Measurements from ENCODE around the gene IVD. TPM values are rescaled to one million over a fixed set of nuclear protein-coding genes. Genes with fewer than 3 reads are reported as not detected.

Gene IVD
- total and polyA plus RNA-seq, 2 of the 4 experiments (the other 2 are of a cell fraction), result 31.7 to 41.1 TPM

GRCh38 chr15:40389824-40390595, 15.6 kb upstream of the IVD start (continued):
- TF ChIP-seq CHD1 (IDR thresholded peaks at IDR 0.05; ENCODE audit: low read depth, low read length), result no peak

GRCh38 chr15:40392986-40393948, 12.3 kb upstream of the IVD start:
- H4K20me1 ChIP-seq (ENCODE audit: insufficient read depth, low read length), result no peaks in the 10 kb centered on the region
- H3K27me3 ChIP-seq (ENCODE audit: control insufficient read depth, insufficient read depth, low read length), result no peaks in the 10 kb centered on the region
- no peak overlapping the region for H4K5ac ChIP-seq (ENCODE audit: low read depth, low read length)
- H3K23ac ChIP-seq (ENCODE audit: low read depth, low read length), result no peak overlapping the region
- no peak overlapping the region for H3K4me3 ChIP-seq (ENCODE audit: insufficient read depth, low read depth, low read length)
- H2AFZ ChIP-seq (replicated peaks; ENCODE audit: low read length, poor library complexity), result no peak overlapping the region
- BruUV-seq (replicated peaks), result no TSS peak
- H4K8ac ChIP-seq (ENCODE audit: low read depth in 2 of 2, low read length in 2 of 2), result no peak overlapping the region
- H3K4ac ChIP-seq (ENCODE audit: low read depth, low read length), result no peak overlapping the region
- H3K79me1 ChIP-seq (ENCODE audit: low read depth in 1 of 2, low read length in 2 of 2), result peaks cover 3 to 6% of the 10 kb centered on the region in 2 experiments; a peak in 1 of 4 replicates
- H3K9ac ChIP-seq (ENCODE audit: low read depth, low read length), result no peak overlapping the region
- TF ChIP-seq POLR2A (IDR thresholded peaks at IDR 0.05; ENCODE audit: low read depth, low read length), result no peak
- TF ChIP-seq CEBPB (IDR thresholded peaks at IDR 0.05; ENCODE audit: low read depth, low read length), result peak; percentile 65
- peak; percentile 40 for TF ChIP-seq MAFK (IDR thresholded peaks at IDR 0.05; ENCODE audit: low read depth, low read length)
- no peak overlapping the region for H3K27ac ChIP-seq (ENCODE audit: insufficient read depth, low read length)
- ChIA-PET CTCF (no interaction called here), POLR2A (ENCODE audit: unreplicated experiment) (no interaction called here)
- H2AK5ac ChIP-seq (ENCODE audit: low read depth, low read length), result no peak overlapping the region
- H3K4me2 ChIP-seq (ENCODE audit: low read depth, low read length), result no peak overlapping the region
- no peaks in the 10 kb centered on the region for H3K9me1 ChIP-seq (ENCODE audit: insufficient read depth, low read length)
- no peak overlapping the region for H2BK5ac ChIP-seq (ENCODE audit: low read depth, low read length, poor library complexity, severe bottlenecking)
- H3K14ac ChIP-seq (replicated peaks; ENCODE audit: low read depth, low read length), result no peak overlapping the region
- no peaks in the 10 kb centered on the region; the same call in 1 of the 2 replicates for H3K4me1 ChIP-seq (ENCODE audit: control insufficient read depth, insufficient read depth, low read length)
- H2BK15ac ChIP-seq (ENCODE audit: low read depth, low read length), result no peak overlapping the region
- in situ Hi-C loops (cut with MboI; ENCODE audit: low sequenced_read_pairs) (no loop called here), intact Hi-C loops (cut with micrococcal nuclease) (no loop called here), dilution Hi-C loops (cut with HindIII; ENCODE audit: low sequenced_read_pairs, unreplicated experiment) (no loop called here)
- no peak overlapping the region for H4K91ac ChIP-seq (ENCODE audit: insufficient read depth, low read depth, low read length)
- peak; percentile 65 for DNase-seq
- H3K56ac ChIP-seq (ENCODE audit: extremely low read depth, insufficient read depth, low read length), result no peak overlapping the region
- H3K18ac ChIP-seq (ENCODE audit: low read depth, low read length), result no peak overlapping the region
- no peak overlapping the region for H2BK120ac ChIP-seq (ENCODE audit: low read depth, low read length)
- H3K9me3 ChIP-seq (ENCODE audit: control insufficient read depth, insufficient read depth, low read length), result no peaks in the 10 kb centered on the region
- no peak overlapping the region for H2BK20ac ChIP-seq (ENCODE audit: low read depth, low read length)
- no CpG with 5 or more reads among the region's 4 CpGs for WGBS, 2 experiments (ENCODE audit: extremely low coverage in 2 of 2, insufficient read length in 1 of 2)
- ATAC-seq (ENCODE audit: low read depth), result peak; percentile 35; the same call in 1 of the 2 replicates
- H2AK9ac ChIP-seq (replicated peaks; ENCODE audit: low read depth, low read length, poor library complexity), result no peak overlapping the region
- peaks cover 21% of the 10 kb centered on the region for H3K36me3 ChIP-seq (ENCODE audit: control insufficient read depth, insufficient read depth, low read length)

All from IMR-90 (cell line).